Activated CD4-positive, alpha-beta T cell treated with anti-CD3 and anti-CD28 coated beads, Interleukin-2, amount 10 ng/mL, durations not matched to agents 24 days and 14 days (primary cell): Measurements from ENCODE around the gene PRIM2. TPM values are rescaled to one million over a fixed set of nuclear protein-coding genes. Genes with fewer than 3 reads are reported as not detected.
"Not testable (repeated sequence)": the region's sequence is repeated elsewhere in the genome, so short reads cannot be mapped to it uniquely, and the experiment has no call there.

Source experiments
- DNase-seq: peaks from one replicate; pipeline ENCODE4 v3.0.0; 2022
- H3K27ac Mint-ChIP-seq: one replicate; pipeline ENCODE4 v1.8.0; 2022; ENCODE audit warnings: mild to moderate bottlenecking, mixed read lengths
- H3K27me3 Mint-ChIP-seq: one replicate; pipeline ENCODE4 v1.8.0; 2022; ENCODE audit warnings: mixed read lengths
- H3K36me3 Mint-ChIP-seq: one replicate; pipeline ENCODE4 v1.8.0; 2022; ENCODE audit warnings: low read depth, mild to moderate bottlenecking, mixed read lengths
- H3K4me1 Mint-ChIP-seq: one replicate; pipeline ENCODE4 v1.8.0; 2021; ENCODE audit warnings: mixed read lengths
- H3K4me3 Mint-ChIP-seq: one replicate; pipeline ENCODE4 v1.8.0; 2022; ENCODE audit warnings: mild to moderate bottlenecking, moderate library complexity, mixed read lengths
- H3K9me3 Mint-ChIP-seq: one replicate; pipeline ENCODE4 v1.8.0; 2021; ENCODE audit warnings: mixed read lengths
- intact Hi-C: fragments of 100-400 bp; cut with micrococcal nuclease; formaldehyde crosslinking; loops from one replicate; pipeline ENCODE4 v1.15.1; 2023
- total RNA-seq: library from RNA; stranded (reverse); gene quantifications from 2 replicates; pipeline ENCODE4 v1.2.3, GENCODE V29; 2022

Gene PRIM2
- total RNA-seq, 1 donor from 2014 or later: 41.3 TPM

GRCh38 chr6:57431742-57432141 is 114.3 kb downstream of the PRIM2 start:
- H3K27ac Mint-ChIP-seq, DNase-seq, H3K27me3 Mint-ChIP-seq, H3K9me3 Mint-ChIP-seq, intact Hi-C loops: not testable (repeated sequence)
- Mint-ChIP-seq H3K36me3 (peaks cover 18% of the 10 kb centered on the region), H3K4me1 (peaks cover 25% of the 10 kb centered on the region), H3K4me3 (peak overlapping the region; percentile 63)

DNA sequence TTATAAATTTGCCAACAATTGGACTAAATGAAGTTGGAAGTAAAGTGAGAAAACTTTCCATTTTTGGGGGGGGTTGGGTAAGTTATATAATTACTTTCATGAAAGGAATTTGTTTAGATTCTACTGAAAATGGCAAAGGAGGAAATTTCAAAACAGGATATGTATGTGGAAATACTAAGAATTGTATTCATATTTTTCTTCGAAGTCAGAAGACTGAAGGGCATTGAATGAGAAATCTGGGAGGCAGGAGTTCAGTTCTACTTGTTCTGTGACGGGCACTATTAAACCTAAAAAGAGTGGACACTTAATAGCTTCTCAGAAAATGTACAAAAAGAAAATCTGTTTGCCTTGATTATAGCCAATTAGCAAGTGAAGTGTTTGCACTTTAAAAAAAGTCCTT is 114.7 kb downstream of the PRIM2 start:
- H3K9me3 Mint-ChIP-seq: no peaks in the 10 kb centered on the region
- no peak overlapping the region for H3K27ac Mint-ChIP-seq
- DNase-seq: no peak
- H3K27me3 Mint-ChIP-seq: no peaks in the 10 kb centered on the region
- peaks cover 25% of the 10 kb centered on the region for H3K4me1 Mint-ChIP-seq
- H3K4me3 Mint-ChIP-seq: peak overlapping the region; percentile 63
- intact Hi-C loops: no loop called here
- peaks cover 18% of the 10 kb centered on the region for H3K36me3 Mint-ChIP-seq

DNA sequence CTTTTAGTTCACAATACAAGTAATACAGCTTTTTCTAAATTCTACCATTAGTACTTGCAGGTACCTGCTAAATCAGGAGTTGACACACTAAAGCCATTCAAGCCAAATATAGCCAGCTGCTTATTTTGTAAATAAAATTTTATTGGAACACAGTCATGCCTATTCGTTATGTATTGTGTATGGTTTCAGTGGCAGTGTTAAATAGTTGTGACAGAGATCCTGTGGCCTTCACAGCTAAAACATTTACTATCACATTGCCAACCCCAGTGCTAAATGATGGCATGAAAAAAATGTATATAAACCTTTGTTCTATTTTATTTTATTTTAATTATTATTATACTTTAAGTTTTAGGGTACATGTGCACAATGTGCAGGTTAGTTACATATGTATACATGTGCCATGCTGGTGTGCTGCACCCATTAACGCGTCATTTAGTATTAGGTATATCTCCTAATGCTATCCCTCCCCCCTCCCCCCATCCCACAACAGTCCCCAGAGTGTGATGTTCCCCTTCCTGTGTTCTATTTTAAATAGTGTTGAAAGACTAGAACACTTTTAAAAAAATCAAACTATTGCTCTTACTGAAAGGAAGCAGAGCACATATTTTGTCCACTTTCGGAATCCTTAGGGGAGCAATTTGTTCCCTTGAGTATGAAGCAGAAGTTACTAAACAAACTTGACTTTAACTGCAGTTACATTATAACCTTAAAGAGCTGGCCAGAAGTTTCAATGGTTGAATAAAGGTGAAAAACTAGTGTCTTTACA is 115.7 kb downstream of the PRIM2 start:
- Mint-ChIP-seq H3K27me3 (no peaks in the 10 kb centered on the region), H3K9me3 (no peaks in the 10 kb centered on the region), H3K4me1 (peaks cover 25% of the 10 kb centered on the region), H3K36me3 (peaks cover 18% of the 10 kb centered on the region), H3K27ac (no peak overlapping the region), H3K4me3 (no peak overlapping the region)
- DNase-seq: no peak
- intact Hi-C loops: no loop called here

DNA sequence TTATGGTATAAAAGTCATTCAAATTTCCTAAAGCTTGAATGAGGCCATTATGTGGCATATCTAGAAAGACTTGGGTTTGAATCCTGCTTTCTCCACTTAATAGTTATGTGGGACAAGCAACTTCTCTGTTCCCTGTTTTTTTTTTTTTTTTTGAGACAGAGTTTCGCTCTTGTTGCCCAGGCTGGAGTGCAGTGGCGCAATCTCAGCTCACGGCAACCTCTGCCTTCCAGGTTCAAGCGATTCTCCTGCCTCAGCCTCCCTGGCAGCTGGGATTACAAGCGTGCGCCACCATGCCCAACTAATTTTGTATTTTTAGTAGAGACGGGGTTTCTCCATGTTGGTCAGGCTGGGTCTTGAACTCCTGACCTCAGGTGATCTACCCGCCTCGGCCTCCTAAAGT is 116.4 kb downstream of the PRIM2 start:
- peaks cover 25% of the 10 kb centered on the region for H3K4me1 Mint-ChIP-seq
- H3K4me3 Mint-ChIP-seq, DNase-seq, intact Hi-C loops, H3K27ac Mint-ChIP-seq, H3K27me3 Mint-ChIP-seq, H3K9me3 Mint-ChIP-seq: not testable (repeated sequence)
- H3K36me3 Mint-ChIP-seq: peaks cover 18% of the 10 kb centered on the region

GRCh38 chr6:57434944-57435343 is 117.5 kb downstream of the PRIM2 start:
- H3K27ac Mint-ChIP-seq: no peak overlapping the region
- no peak overlapping the region for H3K4me3 Mint-ChIP-seq
- peaks cover 22% of the 10 kb centered on the region for H3K4me1 Mint-ChIP-seq
- H3K36me3 Mint-ChIP-seq: peaks cover 11% of the 10 kb centered on the region
- intact Hi-C loops: no loop called here
- no peak for DNase-seq
- H3K27me3 Mint-ChIP-seq: no peaks in the 10 kb centered on the region
- no peaks in the 10 kb centered on the region for H3K9me3 Mint-ChIP-seq

DNA sequence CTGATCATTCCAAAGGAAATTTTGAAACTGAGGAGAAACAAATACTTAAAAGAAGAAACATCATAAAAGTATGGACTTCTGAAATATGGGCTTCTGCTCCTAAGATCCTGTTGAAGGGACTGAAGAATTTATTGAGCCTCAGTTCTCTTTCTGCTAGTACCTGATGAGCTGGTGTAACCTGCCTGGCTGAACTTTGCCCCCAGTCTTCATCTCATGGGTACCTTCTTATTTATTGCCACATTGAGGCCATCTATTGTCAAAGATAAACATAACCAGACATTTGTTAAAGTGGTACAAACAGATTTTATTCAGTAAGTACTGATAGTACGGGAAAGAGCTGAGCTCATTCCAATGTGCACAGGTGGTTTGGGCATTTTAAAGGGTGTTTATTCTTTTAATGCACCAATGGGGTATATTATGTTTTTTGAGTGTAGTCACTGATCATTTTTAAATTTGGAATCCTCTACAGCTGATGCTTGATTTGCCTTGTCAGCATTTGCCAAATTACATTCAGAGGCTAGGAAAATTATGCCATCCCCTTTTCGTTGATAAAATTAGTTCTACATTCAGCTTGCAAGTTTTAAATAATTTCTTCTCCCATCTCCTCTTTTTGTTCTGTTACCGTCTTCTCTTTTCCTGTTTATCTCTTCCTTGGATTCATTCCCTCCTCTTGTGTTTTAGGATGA is 118.2 kb downstream of the PRIM2 start:
- peaks cover 11% of the 10 kb centered on the region for H3K36me3 Mint-ChIP-seq
- H3K27ac Mint-ChIP-seq: no peak overlapping the region
- H3K9me3 Mint-ChIP-seq: no peaks in the 10 kb centered on the region
- no peak for DNase-seq
- H3K27me3 Mint-ChIP-seq: no peaks in the 10 kb centered on the region
- intact Hi-C loops: no loop called here
- H3K4me3 Mint-ChIP-seq: no peak overlapping the region
- peaks cover 20% of the 10 kb centered on the region for H3K4me1 Mint-ChIP-seq

DNA sequence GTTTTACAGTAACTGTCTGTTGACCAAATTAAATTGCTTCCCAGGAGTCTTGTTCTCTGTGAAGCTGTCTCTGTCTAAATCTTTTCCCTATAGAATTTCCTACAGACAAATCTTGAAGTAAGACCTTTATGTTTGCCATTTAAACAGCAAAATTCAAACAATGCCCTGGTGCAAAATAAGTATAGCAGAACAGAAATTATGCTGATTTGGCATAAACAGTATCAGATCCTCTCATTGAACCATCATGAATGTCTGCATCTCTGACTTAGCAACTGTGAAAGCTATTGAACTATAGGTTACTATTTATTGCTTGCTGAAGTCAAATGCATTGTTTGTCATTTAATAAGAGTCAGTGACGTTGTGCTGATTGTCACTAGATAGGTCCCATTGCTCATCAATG is 123.3 kb downstream of the PRIM2 start:
- H3K9me3 Mint-ChIP-seq, DNase-seq, H3K4me3 Mint-ChIP-seq, H3K4me1 Mint-ChIP-seq, H3K27ac Mint-ChIP-seq, H3K27me3 Mint-ChIP-seq, intact Hi-C loops: not testable (repeated sequence)
- H3K36me3 Mint-ChIP-seq: peaks cover 10% of the 10 kb centered on the region

- not testable (repeated sequence) for H3K27ac Mint-ChIP-seq, H3K9me3 Mint-ChIP-seq
These were observed 124.7 kb downstream of the PRIM2 start for GRCh38 chr6:57442133-57442532.

GRCh38 chr6:57443181-57443580 is 125.8 kb downstream of the PRIM2 start:
- H3K27me3 Mint-ChIP-seq, intact Hi-C loops, H3K9me3 Mint-ChIP-seq, H3K4me3 Mint-ChIP-seq, H3K36me3 Mint-ChIP-seq, DNase-seq, H3K4me1 Mint-ChIP-seq, H3K27ac Mint-ChIP-seq: not testable (repeated sequence)

More at GRCh38 chr6:57442133-57442532, 124.7 kb downstream of the PRIM2 start:
- H3K27me3 Mint-ChIP-seq, H3K36me3 Mint-ChIP-seq, H3K4me3 Mint-ChIP-seq, H3K4me1 Mint-ChIP-seq, DNase-seq, intact Hi-C loops: not testable (repeated sequence)

- H3K4me3 Mint-ChIP-seq, H3K9me3 Mint-ChIP-seq, H3K4me1 Mint-ChIP-seq, H3K36me3 Mint-ChIP-seq, intact Hi-C loops, H3K27ac Mint-ChIP-seq, DNase-seq, H3K27me3 Mint-ChIP-seq: not testable (repeated sequence)
These were observed 127.4 kb downstream of the PRIM2 start for GRCh38 chr6:57444787-57445186.

GRCh38 chr6:57445379-57445778 is 127.9 kb downstream of the PRIM2 start:
- H3K9me3 Mint-ChIP-seq, H3K27me3 Mint-ChIP-seq, H3K36me3 Mint-ChIP-seq, DNase-seq, H3K4me1 Mint-ChIP-seq, intact Hi-C loops: not testable (repeated sequence)
- peak overlapping the region; percentile 20 for H3K4me3 Mint-ChIP-seq
- peak overlapping the region; percentile 53 for H3K27ac Mint-ChIP-seq

GRCh38 chr6:57445790-57446468 is 128.5 kb downstream of the PRIM2 start:
- DNase-seq, H3K27ac Mint-ChIP-seq, H3K27me3 Mint-ChIP-seq, H3K9me3 Mint-ChIP-seq, H3K4me1 Mint-ChIP-seq, intact Hi-C loops, H3K4me3 Mint-ChIP-seq, H3K36me3 Mint-ChIP-seq: not testable (repeated sequence)

GRCh38 chr6:57449496-57450066 is 132.2 kb downstream of the PRIM2 start:
- not testable (repeated sequence) for H3K27me3 Mint-ChIP-seq

DNA sequence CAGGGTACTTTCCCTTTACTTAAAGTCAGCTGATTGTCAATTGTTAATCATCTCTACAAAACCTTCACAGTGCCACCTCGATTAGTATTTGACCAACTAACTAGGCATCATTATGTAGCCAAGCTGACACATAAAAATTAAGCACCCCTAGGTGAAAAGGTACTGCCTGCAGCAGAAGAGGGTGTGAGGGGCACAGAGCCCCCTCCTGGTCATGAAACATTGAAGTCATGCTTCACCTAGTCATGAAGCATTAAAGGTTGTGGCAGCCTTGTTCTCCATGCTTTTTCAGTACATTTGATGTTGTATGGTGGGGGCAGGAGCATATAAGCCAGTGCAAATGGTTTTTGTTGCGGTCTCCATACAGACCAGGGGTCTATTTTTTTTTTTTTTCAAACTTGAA is 142.4 kb downstream of the PRIM2 start:
- H3K27ac Mint-ChIP-seq, intact Hi-C loops, DNase-seq, H3K9me3 Mint-ChIP-seq, H3K36me3 Mint-ChIP-seq, H3K4me3 Mint-ChIP-seq, H3K4me1 Mint-ChIP-seq, H3K27me3 Mint-ChIP-seq: not testable (repeated sequence)

More at GRCh38 chr6:57449496-57450066, 132.2 kb downstream of the PRIM2 start:
- H3K9me3 Mint-ChIP-seq, DNase-seq, H3K27ac Mint-ChIP-seq, intact Hi-C loops, H3K4me1 Mint-ChIP-seq, H3K4me3 Mint-ChIP-seq, H3K36me3 Mint-ChIP-seq: not testable (repeated sequence)
